HK-2 (cell line): Measurements from ENCODE around the gene GIMAP8.
A peak's percentile ranks its signal among the peaks of the same experiment; 100 is the strongest.

ENCODE experiments used
- DNase-seq: peaks from one replicate; pipeline ENCODE4 v3.0.0-alpha.2; 2018; ENCODE audit not compliant: unreplicated experiment

The GIMAP8 gene

DNA sequence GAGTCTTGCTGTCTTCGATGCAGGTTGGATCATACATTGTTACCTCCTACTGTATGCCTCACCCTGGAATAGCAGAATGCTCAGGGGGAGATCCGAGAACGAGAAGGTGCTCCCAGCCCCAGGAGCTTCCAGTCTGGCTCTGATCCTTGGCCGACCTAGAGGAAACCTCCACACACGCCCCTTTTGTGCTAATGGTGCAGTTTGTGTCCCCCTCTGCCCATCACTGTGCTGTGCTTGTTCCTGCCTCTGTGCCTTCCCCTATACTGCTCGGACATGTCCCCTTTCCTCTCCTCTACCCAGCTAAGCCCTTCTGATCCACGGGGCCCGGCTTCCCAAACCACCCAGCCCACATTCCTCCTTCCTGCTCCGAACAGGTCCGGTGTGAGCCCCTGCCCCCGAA, 38.8 kb upstream of the GIMAP8 start:
- DNase-seq, result no peak

DNA sequence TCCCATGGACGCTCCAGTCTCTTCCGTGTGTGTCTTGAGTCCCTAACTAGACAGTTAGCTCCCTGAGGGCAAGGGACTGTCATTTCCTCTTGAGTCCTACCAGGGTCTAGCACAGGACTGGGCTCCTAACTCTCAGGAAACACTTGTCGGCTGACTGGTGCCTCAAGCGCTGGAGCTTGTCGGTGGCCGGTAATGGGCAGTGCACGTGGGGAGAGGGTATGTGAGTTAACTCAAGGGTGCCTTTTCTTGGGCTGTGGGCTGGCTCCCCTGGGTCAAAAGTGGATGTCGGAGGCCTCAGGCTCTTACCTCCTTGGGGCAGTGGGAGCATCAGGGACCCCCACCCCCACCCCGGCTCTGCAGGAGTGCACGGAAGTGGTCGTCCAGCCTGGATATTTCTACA, 38.4 kb upstream of the GIMAP8 start:
- no peak for DNase-seq

DNA sequence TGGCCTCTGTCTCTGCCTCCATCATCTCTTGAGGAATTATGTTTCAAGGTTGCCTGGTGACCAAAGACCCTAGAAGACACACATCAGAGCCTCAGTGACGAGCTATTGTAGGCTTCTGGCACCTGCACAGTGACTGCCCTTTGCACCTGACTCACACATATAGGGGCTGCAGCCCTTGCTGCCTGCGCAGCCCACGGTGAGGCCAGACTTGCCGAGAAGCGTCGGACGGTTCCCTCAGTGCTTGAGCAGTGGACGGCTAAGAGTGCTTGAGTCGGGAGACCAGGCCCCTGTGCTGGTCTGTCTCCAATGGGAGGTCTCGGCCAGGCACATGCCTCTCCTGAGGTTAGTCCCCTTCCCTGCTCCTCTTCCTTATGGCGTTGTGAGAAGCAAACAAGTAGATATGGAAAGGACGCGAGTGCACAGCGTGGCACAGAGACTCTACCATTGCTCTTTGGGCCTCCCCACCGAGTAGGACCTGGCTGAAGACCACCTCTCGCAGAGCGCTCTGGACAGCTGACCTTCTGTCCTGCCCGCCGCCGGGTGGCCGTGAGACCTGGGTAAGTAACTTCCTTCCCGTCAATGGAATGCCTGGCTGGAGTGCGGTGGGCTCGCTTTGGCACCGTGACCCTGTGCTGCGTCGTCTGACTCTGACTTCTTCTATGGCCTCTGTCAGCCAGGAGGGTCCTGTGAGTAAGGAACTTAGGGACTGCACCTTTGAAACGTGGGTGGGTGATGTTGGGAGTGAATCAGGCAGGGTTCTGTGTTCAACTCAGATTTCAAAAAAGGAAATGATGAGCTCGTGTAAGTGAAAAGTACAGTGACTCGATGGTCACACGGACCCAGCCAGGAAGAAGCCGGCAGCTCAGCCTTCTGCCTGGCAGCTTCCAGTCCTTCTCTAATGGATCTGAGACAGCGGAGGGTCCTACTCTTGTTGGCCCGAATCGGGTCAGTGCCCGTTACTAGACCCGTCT, 37.6 kb upstream of the GIMAP8 start:
- DNase-seq, result no peak

DNA sequence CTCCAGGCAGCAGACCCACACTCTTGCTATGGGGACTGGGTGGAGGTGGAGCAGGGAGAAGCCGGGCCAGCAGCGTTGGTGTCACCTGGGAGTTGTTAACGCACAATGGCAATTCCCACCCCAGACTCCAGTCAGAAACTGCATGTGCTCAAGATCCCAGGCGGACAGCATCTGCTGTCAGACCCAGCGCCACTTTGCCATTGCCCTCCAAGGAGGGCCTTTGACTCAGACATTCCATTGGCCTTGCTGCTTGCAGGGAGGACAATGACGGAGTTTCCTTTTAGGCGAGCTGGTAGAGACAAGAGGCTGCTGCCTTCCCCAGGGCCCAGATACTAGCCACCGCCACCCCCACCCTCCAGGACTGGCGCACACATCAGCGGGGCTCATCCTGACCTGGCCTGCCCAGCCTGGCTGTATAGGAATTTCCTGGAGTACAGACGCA, 36.8 kb upstream of the GIMAP8 start:
- no peak for DNase-seq

DNA sequence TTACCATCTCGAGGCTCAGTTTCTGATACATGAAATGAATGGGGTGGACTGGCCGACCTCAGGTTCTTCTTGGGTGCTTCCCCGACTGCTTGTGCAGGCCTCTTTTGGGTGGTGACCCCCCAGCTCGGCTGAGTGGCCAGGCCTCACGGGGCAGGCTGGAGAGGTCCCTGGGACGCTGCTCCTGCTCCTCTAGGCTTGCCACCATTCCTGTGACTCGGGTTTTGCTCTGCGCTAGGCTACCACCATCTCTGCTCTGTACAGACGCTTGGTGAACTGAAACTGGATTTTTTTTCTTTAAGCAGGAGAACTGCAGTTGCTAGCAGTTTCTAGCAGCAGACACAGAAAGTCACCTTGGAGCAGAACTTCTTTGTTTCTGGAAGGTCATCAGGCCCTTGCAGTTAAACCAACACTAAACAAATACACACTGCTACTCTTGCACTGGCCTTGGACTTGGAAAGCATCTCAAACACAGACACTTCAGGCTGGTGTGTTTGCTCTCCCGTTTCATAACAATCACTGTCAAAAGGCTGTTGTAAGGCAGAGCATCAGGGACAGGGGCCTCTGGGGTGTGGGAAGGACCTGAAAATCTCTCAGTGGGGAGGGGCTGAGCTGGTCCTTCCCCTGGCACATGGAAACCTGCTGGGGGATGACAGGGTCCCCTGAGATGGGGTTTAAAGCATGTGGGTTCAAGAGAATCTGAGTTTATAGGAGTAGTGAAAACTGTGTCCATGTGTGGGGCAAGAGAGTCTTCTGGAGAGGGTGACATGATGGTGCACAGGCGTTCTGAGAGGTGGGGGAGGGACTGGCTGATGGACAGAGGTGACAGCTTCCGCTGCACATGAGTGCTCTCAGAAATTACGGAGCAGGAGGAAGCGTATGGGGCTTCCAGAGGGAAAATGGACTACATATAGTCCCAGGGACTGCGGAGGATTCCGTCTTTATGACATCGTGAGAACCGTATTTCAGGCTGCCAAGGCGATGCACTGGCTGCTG, 35.0 kb upstream of the GIMAP8 start:
- DNase-seq, result no peak

DNA sequence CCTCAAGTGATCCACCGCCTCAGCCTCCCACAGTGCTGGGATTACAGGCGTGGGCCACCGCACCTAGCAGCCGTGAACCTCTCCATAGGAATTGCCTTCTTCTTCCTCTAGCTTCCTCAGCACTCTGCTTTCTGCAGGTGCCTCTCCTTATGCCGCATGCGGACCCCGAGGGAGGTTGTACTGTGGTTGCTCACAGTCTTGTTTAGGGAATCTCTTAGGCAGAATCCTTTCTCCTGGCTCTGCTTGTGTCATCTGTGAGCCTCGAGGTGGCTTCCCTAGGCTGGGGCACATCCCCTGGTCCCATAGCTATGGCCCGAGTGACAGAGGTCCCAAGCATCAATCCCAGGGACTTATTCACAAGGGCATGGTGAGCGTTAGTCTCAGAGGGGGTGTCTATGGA, 33.2 kb upstream of the GIMAP8 start:
- DNase-seq, result no peak

DNA sequence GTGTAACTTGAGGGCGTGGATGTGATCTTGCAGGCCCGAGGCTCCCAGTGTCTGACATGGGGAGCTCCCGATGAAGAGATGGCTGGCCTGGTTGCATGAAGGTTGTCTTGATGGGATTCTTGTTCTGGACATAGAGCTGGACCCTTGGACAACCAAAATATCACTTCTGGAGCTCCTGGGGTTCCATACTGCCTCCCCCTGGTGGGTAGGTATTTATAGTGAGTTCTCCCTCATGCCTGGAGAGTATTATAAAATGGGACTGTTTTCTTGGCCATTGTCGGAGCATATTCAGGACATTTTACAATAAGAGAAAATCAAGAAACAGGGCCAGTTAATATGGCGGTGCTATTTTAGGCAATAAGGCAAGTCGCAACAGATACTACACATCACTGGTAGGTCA, 32.6 kb upstream of the GIMAP8 start:
- DNase-seq, result no peak

DNA sequence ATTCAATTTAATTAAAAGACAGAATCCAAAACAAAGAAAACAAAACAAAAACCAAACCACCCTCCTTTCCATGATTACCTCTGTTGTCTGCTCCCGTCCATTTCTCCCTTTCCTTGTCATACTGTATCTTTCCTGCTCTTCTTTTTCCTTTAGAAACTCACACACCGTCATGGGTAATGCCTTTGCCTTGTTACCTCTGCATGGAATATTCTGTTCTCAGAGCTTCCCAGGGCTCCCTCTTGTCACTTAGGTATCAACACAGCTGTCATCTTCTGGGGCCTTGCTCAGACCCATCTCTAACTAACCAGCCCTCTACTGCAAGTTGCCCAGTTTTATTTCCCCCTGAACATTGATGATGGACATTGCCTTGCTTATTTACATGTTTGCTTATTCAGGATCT, 30.2 kb upstream of the GIMAP8 start:
- no peak for DNase-seq

DNA sequence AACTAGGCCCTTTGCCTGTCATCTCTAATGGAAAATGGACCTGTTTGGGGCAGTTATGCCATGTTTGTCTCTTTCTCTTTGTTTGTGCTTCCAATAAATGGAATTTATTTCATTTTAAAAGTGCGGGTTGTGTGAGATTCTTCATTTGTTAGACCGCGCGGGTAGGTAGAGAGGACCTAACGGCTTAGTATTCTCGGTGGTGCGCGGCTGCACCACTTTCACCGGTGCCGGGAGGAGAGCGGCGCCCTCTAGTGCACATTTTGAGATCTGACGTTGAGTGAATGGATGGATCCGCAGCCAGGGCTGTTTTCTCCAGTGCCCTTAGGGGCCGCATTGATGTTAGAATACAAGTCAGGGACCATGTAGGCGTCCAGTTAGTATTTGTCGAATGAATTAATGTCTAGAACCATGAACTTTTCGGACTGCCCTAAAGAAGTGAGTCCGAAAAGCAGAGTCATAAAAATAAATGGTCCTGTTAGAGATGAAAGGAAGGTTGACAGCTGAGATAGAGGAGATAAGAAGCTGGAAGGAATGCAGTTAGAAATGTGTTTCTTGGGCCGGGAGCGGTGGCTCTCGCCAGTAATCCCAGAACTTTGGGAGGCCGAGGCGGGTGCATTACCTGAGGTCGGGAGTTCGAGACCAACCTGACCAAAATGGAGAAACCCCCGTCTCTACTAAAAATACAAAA, 29.3 kb upstream of the GIMAP8 start:
- peak; percentile 81 for DNase-seq

DNA sequence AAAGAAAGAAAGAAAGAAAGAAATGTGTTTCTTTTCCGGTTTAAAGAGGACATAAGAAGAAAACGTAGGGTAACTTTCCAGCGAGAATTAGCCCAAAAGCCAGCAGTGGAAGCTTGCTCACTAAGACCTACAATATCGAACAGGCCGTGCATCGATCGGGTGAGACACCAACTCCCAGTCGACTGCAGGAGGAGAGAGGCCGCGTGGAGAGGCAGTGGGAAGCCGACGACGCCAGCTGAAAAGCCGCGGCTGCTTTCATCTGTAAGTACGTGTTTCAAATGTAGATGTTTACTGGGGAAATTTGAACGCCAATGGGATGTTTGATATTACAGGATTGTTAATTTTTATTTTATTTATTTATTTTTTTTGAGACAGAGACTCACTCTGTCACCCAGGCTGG, 28.6 kb upstream of the GIMAP8 start:
- no peak for DNase-seq

DNA sequence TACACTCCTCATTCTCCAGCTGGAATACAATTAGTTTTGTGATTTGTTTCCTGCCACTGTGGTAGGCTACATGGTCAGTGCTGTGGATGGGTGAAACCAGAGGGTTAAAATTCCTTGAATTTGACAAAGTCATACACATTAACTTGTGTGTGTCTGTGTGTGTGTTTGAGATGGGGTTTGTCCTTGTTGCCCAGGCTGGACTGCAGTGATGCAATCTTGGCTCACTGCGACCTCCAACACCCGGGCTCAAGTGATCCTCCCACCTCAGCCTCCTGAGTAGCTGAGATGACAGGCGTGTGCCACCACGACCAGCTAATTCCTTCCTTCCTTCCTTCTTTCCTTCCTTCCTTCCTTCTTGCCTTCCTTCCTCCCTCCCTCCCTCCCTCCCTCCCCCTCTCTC, 24.8 kb upstream of the GIMAP8 start:
- no peak for DNase-seq

DNA sequence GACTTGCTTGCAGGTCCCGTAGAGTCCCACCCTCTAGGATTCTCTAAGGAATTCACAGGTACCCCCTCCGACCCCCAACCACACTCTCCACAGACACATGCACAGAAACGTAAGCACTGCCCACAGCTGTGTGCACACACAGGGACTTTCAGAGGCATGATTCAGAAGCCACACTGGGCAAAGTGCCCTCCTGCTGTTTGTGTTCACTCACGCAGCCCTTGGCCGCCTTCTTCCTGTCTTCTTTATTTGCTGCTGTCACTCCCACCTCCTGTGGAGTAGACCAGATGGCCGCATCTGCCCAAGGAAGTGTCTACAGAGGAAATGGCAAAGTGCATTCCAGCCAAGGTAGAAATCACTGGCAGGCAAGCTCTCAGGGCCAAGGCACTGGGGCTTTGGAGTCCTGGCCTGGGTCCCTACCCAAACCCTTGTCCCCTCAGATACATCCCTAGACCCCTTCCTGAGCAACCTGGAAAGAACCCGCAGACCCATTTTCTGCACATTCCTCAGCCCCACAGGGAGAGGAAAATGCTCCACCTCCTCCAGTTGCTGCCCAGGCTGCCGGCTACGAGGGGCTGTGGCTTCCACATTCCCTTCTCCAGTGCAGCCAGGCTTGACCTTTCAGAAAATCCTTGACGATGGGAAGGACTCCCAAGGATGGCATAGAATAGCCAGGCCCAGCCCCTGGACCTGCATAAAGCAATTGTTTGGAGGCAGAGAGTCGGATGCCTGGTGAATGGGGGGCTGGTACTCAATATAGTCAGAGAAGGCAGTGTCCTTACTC, 21.6 kb upstream of the GIMAP8 start:
- peak; percentile 80 for DNase-seq

DNA sequence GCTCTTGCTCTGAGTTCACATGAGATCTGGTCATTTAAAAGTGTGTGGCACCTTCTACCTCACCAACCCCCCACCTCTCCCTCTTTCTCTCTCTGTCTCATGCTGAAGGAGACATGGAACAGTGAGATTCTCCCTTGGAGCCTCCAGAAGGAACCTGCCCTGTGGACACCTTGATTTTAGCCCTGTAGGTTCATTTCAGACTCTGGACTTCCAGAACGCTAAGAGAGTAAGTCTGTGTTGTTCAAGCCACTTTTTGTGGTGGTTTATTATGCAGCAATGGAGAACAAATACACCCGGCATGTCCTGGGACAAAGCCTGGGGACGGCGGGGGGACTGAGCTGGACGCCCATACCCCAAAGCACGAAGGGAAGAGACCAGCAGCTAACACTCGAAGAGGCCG, 20.7 kb upstream of the GIMAP8 start:
- no peak for DNase-seq

DNA sequence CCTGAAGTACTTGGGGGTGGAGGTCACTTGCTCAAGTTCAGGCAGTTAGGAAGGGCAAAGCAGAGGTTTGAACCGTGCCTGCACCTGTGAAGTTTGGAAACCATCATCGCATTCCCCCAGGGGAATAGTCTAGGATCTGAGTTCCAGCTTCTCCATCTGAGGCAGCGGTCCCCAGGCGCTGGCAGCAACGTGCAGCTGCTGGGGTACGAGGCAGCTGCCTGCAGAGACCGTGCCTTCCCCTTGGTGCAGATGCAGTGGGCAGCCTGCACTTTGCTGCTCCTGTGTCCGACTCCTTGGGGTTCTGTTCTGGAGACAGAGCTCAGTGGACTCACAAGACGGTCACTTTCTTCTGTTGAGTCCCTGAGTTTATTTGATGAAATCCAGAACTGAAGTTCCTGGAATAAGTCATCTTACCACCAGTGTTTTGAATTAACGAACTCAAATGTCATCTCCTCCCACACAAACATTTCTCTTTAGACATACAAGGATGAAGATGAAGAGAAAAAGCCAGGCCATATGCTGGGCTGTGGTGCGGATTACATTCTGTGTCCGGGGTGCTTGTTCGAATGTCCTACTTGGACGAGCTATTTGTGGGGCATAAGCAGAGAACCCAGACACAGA, 19.9 kb upstream of the GIMAP8 start:
- no peak for DNase-seq

DNA sequence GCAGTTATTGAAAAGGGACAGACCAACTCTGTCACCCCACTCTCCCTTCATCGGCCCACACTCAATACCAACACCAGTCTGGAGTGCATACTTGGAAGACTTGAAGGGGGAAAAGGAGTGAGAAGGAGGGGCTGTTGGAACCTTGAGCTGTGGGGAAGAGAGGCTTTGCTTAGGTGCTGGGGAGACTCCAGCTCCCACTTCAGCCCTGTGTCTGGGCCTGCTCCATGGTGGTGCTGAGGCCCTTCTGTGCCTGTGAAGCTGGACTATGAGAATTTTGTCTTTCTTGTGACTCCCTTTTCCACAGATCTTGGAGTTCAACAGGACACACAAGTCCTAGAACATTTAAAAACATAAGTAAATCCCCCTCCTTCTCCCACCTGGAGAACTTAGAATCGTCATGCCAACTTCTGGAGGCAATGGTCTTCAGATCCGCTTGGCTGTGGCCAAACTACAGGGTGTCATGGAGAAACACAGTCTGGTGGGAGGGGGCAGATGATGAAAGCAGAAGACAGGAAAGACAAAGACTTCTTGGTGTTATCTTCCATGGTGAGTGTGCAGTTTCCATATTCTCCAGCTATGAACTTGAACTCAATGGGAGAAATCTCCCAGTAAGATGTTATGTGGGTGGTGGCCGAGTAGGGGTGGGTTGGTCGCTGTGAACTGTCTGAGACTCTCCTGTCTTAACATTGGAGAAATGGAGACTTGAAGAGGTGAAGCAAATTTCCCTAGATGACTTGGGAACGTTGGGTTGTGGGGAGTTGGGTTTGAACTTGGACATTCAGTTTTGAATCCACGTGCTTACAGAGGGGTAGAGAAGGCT, 18.4 kb upstream of the GIMAP8 start:
- no peak for DNase-seq

DNA sequence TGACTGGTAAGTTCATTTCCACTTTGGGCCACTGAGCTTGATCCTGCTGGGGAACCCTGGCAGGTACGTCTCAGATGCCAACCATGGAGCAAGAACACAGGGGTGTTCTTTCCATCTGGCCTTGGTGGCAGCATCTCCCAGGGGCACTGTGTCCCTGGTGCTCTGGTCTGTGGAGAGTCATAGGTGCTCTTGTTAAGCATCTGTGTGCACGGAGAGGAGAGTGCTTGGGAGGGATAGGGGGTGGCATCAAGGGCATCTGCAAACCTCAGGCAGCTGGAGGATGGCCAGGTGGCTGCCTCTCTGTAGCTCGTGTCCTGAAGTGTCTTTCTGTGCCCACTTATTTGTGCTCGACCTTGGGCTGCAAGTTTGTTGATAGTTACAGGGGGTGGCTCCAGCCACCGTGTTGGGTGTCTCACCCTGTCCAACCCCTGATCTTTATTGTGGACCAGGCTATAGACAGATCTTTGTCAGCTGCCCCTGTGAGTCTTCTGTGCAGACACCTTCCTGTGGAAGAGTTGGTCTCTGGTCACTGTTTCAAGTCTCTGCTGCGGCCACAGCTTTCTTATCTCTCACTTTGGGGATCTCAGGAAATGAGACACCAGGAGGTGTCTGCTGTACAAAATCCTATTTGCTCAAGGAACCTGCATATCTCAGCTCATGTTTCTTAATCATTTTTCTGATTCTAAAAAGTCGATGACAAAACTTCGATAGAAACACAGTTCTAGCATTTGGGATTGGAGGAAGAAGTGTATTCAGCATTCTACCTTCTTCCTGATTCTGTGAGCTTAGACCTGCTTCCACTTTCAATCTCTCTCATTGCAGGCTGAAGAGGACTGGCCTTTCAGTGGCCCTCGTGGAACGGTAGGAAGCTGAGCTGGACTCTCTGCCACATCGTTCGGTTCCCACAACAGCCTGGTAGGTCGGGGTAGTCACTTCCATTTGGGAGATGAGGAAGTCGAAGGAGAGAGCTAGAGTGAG, 17.2 kb upstream of the GIMAP8 start:
- no peak for DNase-seq

DNA sequence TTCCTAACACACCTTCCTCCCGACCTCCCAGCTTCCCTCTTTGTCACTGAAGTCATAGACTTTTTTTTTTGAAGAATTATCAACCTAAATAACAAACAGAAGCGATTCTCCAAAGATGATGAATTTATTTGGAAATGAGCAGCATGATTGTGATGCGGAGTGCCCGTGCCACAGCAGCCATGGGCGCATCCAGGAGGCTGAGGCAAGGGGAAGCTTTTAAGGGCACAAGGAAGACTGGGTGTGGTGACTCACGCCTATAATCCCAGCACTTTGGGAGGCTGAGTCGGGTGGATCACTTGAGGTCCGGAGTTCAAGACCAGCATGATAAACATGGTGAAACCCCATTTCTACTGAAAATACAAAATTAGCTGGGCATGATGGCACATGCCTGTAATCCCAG, 16.2 kb upstream of the GIMAP8 start:
- no peak for DNase-seq

DNA sequence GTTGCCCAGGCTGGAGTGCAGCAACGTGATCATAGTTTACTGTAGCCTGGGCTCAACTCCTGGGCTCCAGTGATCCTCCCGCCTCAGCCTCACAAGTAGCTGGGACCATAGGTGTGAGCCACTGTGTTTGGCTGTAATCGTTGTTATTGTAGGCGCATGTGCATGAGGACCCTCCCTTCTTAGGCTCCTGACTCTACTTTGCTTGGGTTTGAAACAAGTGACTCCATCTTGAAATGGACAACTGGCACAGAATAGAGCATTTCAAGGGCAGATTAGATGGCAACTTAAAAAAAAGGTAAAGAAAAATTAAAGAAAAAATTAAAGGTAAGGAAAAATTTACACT, 15.4 kb upstream of the GIMAP8 start:
- no peak for DNase-seq
